Myocyte (in vitro differentiated cells): Measurements from ENCODE around the gene ST8SIA5. TPM values are rescaled to one million over a fixed set of nuclear protein-coding genes. Genes with fewer than 3 reads are reported as not detected.
A peak's percentile ranks its signal among the peaks of the same experiment; 100 is the strongest.

Experiments
- DNase-seq: peaks from one replicate; pipeline ENCODE4 v3.0.0-alpha.2; 2012; ENCODE audit warnings: low read depth
- total RNA-seq: library from RNA; depleted of rRNA; stranded (reverse); fragments of >200 nt; gene quantifications from 2 replicates; pipeline ENCODE4 v1.2.3, GENCODE V29; 2014

Gene ST8SIA5
- total RNA-seq, 1 donor from 2014 or later: 3.6 TPM

DNA sequence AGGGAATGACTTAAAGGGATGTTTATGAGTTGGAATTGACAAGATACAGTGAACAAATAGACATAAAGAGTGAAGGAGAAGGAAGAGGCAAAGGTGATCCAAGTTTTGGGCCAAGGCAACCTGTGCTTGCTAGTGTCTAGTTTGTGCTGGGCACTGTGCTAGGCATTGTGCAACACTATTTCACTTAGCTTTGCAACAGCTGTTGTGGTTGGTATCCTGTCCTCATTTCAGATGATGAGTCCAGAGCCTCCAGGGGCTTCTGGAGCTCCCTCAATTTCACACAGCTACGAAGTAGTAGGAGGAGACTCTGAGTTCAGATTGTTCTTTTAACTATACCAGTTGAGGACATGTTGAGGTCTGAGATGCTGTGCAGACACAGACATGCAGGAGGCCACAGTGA lies 81.7 kb downstream of the ST8SIA5 start:
- DNase-seq: no peak

DNA sequence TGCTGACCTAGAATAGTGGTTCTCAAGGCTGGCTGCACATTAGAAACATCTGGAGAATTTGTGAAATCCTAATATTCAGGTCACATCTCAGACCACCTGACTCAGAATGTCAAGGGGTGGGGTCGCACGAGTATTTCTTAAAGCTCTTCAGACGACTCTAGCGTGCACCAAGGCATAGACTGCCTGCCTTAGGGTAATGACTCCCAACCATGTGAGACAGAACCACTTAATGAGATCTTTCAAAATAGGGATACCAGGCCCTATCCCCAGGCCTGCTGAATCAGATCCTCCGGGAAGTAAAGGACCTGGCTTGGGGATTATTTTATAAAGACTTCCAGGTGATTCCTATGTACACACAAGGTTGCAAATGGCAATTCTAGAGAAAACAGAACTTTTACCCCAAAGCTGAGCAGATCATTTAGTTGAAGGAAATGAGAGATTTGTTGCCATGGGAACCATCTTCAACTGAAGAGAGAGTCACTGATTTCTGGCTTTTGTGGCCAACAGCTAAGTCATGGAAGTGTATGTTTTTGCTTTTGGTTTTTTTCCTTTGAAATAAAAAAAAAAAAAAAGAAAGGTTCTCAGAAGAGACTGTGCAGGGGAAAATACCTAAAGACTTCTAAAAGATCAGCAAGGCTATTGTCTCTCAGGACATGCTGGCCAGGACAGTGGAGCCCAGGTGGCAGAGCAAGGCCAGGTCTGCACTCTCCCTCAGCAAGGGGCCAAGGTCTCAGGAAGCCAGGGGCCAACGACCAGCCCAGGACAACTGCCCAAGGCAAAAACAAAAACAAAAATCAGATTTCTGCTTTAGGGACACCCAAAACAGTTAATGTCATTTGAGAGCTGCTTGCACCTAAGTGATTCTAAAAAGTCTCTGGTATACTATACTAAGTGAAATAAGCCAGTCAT lies 84.5 kb downstream of the ST8SIA5 start:
- DNase-seq: peak; percentile 57

DNA sequence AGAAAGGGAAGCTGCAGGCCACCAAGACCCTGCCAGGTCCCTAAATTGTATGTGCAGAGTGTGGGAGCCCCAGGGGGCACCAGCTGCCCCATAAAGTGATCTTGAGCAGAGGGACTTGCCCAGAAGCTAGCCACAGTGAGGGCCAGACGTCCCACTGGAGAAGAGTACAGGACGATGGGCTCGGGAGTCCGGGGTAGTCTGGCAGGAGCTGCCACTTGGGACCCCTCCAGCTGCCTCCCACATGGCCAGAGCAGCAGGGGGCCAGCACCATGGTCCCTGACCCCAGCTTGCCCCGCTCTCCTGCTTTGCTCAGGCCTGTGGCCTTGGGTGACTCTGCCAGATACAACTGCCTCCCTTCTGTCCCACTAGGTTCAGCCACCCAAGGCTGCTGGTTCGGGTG lies 88.2 kb downstream of the ST8SIA5 start:
- no peak for DNase-seq

DNA sequence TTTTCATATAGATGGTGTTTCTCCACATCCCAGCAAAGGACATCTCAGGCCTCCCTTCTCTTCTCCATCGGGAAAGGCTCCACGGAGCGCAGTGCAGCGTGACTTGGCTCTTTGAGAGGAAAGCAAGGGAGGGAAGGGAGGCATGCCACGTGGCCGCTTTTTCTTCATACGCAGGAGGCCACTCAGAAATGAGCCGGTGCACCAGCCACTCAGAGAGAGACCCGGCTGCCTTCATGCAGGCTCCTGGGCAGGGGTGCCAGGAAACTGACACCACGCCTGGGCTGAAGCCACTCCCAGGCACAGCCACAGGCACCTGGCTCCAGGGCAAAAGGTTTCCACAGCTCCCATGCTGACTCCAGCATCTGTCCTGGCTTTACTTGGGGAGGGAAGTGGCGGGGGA lies 88.7 kb downstream of the ST8SIA5 start:
- no peak for DNase-seq

DNA sequence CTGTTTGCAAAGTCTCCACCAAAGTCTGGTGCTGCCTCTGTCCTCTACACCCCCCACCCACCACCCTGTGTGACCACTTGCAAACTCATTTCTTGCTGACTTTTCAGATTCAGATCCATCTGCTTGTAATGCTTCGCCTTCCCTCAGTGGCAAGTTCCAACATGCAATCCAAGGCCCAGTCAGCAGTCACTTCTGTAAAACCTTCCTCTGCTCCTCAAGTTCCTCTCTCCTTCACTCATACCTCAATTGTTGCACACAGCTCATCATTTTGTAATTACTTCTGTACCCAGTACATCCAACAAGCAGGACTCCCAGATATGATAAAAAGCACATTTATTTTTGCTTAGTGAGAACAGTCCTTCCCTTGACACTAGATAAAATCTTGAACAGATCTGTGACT lies 93.3 kb downstream of the ST8SIA5 start:
- no peak for DNase-seq

DNA sequence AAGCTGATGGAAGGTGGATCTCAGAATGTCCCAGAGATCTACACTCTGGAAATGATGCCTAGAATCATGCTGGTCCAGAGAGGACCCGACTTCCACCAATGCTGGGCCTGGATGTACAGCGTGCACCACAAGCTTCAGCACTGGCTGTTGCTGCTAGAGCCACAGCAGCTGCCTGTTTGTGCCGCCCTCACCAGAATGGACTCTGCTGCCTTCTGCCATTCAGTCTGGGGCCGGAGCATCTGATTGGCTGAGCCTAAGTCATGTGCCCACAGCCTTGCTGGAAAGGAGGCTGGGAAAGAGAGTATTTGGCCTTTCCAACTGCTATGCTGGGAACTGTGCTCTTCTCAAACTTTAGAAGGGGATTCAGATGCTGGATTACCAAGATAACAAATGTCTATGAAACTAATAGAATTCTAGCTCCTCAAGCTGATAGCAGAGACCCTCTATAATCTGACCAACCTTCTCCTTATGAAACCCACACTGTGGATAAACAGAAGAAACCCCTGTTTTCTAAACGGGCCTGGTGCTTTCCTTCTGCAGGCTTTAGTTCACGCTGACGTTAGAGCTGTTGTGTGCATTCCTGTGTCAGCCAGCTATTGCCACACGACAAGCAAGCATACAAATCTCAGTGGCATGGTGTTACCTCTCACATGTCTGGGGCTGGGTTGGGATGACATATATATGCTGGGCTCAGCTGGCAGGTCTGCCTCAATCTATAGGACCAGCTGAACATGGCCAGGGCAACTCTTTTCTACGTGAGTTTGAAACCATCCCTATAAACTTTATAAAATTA lies 95.7 kb downstream of the ST8SIA5 start:
- peak; percentile 82 for DNase-seq

DNA sequence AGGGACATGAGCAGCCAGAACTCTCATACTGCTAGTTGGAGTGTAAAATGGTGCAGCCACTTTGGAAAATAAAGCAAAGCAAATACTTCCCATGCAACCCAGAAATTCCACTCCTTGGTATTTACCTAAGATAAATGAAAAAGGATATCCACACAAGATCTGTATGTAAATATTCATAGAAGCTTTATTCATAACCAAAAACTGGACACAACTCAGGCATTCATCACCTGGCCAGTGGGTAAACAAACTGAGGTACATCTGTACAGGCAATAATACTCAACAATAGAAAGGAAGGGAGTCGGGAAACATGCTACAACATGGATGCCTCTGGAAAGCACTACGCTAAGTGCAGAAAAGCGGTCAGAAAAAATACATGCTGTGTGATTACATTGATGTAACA lies 97.4 kb downstream of the ST8SIA5 start:
- no peak for DNase-seq

DNA sequence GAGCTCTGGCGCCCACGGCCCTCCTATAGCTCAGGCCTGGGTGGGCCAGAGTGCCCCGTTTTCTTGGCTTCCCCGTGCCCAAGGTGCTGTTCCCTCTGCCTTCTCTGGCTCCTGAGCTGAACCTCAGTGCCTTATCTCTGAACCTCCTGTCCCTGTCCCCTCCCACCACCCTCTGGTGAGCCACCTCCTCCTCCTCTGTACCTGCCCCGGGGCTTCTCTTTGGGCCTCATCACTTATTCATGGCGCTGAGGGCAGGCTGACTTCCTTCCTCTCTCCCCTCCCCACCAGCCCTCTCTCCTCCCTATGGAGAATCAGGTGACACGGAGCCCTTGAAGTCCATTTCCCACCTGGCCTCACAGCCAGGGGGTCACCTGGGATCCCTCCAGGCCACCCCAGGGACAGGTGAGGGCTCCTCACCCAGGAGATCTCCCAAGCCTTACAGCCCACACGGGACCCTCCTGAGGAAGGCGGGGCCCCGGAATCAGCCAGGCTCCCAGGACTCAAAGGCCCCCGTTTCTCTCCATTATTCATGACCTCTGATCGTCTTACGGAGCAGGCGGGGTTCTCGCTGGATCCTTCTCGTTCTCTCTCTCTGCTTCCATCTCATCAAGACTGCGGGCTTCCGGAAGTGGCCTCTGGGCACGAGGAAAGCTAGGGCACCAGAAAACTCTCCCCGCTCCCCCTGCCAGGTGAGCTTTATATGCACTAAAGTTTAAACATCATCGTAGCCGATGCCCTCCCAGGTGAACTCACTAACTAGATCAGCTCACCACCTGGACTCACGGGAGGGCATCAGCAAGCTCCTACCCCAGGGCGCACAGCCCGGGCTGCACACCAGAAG lies 99.5 kb downstream of the ST8SIA5 start, which contains the start of gene LOXHD1:
Gene LOXHD1, minus strand, starts transcription at position 106 of the 841 bp plus-strand sequence. CDS start 187 bp downstream, outside the sequence.
- DNase-seq: no peak

DNA sequence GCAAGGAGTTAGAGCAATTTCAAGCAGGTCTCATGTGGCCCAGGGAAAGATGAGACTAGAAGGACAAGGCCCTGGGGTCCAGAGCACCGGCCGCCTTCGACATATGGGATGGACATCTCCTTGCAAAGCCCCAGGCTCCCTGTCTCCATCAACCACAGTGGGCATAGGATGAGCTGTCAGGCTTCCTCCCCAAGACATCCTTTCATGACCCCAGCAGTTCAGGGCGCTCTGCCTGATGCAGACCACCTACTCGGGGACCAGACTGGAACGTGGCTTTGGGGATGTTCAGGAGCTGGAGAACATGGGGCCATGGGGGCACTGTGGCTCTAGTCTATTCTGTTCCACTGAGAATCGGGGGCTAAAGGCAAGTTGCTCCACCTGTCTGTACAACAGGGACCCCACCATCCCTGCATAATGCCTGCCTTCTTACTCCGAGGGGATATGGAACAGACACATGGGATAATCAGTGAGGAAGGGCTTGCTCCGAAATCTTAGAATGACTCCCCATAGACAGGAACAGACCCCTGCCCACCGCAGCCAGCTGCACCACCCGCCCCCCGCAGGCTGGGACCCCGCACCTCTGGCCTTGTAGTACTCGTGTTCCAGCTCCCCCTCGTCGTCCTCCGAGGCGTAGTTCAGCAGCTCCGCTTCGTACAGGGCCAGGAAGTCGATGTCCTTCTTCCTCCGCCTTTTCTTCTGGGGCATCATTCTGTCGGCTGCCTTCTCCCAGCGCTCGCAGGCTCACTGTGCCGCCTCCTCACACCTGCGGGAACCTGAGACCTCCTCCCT lies 100.3 kb downstream of the ST8SIA5 start:
- DNase-seq: no peak

DNA sequence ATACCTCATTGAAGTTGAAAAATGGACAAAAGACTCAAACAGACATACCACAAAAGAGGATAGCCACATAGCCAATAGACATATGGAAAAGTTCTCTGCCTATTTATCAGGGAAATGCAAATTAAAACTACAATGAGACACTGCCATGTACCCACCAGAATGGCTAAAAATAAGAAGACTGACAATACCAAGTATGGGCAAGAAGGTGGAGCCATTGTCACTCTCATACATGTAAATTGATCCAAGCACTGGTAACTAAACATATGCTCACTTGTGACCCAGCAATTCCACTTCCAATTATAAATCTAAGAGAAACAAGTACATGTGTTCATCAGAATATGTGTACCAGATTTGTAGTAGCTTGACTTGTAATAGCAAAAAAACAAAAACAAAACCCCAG lies 104.5 kb downstream of the ST8SIA5 start:
- no peak for DNase-seq

DNA sequence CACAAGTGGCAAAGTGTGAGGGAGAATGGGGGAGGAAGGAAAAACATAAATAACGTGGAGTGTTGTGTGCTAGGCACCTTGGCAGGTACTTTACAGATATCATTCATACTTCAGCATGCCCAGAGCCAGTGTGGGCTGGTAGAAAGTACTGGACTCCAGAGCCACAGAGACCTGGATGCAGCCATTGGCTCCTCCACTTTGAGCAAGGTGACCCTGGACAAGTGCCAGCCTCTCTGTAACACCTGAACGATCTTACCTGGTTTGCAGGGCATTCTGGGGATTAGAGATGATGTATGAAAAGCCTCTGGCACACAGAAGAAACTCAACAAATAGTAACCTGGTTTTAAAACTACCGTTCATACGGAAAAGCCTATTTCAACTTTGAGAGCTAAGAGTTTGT lies 106.2 kb downstream of the ST8SIA5 start:
- DNase-seq: no peak

DNA sequence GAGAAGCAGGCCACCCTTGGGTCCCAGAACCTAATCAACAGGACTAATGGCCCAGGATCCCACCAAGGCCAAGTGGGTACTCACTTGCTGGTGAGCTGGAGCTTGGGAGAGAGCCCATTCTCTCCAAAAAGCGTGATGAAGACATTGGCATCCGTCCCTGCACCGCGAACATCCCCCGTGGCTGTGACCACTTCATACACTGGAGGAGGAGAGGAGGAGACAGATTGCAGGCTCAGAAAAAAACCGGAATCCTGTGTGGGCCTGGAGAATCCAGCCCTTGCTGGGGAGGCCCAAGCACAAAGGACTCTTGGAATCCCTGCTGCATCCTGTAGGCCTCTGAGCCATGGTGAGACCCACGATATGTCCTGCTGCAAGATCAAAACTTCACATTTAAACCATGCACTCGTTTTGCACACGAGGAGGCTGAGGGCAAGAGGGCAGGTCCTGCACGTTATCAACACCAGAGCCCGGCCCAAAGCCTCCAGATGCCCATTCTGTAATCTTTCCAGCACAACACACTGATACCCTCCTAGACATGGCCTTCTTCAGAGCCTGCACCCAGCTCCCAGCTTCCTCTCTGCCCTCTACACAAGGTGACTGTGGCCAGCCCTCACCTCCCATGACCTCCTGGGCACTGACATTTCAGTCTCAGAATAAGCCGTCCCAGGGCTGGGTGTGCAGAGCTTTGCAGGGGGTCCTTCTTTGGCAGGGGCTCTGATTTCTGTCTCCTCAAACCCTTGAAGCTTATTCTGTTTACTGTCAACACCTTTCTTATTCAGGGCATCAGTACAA lies 107.6 kb downstream of the ST8SIA5 start:
- no peak for DNase-seq

DNA sequence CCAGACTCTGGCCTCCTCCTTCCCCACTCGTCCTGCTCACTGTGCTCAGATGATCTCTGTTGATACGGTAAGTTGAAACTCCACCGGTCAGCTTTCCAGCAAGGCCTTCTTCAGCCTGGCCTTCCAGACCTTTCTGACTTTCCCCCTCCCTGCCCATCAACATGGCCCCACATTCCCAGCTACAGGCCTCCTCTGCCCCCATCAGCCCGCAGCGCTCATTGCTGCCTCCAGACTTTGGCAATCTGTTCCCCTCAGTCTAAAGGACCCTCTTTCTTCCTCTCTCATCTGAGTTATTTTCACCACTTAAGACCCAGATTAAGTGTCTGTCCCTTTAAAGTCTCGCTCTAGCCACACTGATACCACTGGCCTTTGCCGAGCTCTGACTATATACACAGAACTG lies 110.4 kb downstream of the ST8SIA5 start:
- DNase-seq: no peak

DNA sequence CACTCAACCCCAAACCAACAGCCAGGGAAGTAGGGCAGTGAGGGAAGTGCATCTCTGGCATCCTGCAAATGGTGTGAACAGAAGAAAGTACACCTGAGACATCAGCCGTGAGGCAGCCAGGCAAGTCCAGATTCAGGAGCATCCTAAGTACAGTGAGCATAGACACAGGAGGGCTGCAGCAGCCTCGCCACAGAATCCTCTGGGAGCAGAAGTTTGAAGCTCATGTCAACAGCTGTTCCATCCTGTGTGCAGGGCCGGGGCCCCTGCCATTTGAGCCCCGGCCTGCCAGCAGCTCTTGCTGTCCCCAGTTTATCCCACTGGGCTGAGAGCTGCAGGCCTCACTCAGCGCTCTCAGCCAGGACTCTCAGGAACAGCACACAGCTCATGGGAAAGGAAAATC lies 114.3 kb downstream of the ST8SIA5 start:
- peak; percentile 22 for DNase-seq

DNA sequence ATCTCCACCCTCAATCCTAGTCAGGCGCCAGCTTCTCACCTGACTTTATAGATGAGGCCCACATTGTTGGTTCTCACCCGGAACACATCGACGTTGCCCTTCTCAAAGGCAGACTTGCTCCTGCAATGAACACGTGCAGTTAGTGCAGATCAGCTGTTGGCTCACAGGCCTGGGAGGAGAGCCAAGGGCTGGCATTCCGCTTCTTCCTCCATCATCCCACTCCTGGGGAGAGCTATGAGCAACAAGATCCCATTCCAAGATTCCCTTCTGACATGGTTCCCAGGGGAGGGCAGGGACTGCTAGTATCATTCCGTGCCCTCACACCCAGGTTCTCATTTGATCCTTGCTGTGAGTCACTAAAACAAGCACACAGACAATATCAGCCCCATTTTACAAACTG lies 114.9 kb downstream of the ST8SIA5 start:
- DNase-seq: peak; percentile 65

DNA sequence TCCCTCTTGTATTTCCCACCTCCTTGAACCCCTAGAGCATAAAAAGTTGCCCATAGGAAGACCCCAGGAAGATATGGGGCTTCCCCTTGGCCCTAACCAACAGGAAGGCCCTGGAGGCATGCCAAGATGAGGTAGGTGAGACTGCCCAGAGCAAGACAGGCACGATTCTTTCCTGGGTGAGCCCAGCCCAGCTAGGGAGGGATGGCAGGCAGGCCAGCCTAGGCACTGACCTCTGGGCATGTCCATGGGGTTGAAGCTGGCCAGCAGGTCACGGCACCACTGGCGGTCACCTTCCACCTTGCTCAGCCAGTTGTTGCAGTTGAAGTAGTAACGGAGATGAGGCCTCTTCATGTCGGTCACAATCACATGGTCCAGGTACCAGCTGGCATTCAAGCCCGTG lies 117.5 kb downstream of the ST8SIA5 start:
- DNase-seq: no peak

DNA sequence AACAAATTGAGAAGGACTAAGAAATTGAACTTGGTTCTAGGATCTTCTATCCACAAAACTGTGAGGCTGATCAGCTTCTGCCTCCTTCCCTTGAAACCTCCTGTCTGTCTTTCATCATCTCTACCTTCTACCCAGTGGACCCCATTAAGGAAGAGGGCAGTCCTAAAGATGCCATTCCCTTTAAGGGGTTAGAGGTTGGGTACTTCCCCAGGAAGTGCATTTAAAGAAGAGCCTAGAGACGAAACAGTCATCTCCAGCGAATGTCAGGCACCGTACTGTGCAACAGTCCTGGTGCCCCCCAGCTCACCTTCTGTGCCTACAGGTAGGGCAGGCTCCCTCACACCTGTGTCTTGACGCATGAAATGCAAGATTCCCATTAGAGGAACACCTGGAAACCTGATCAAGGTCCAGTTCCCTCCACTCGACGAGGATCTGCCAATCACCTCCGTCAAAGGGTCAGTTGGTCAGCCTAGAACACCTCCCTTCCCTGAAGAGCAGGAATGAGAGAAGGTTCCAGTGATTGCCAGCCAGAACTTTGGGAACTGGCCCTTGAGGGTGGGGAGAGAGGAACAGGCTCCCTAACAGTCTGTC lies 120.7 kb downstream of the ST8SIA5 start:
- no peak for DNase-seq

DNA sequence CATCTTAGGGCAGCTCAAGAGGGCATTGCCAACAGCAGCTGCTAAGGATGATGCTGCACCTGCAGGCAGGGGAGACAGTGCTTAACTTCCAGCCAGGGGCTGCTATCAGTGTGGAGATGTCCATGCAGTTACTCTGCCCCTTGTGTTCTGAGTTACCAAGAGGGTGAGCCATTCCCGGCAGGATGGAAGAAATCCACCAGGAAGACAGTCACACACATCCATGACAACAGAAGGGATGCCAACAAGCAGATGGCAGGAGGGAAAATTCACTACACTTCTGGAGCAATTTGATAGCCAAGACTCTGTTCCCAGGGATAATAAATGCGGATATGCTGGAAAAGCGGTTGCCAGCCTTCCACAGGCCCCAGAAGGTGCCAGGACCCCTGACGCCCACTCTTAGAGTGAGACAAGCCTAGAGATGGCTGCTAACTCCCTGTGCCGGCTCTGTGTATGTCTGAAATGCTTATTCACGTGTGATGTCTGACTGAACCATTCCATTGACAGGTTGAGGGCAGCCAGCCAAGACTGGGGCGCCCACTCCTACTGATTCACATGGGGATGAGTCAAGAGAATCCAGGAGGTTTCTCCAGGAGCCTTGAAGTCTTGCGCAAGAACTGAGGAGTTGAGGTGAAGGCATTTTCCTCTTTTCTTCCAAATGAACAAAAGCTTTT lies 124.3 kb downstream of the ST8SIA5 start:
- no peak for DNase-seq

DNA sequence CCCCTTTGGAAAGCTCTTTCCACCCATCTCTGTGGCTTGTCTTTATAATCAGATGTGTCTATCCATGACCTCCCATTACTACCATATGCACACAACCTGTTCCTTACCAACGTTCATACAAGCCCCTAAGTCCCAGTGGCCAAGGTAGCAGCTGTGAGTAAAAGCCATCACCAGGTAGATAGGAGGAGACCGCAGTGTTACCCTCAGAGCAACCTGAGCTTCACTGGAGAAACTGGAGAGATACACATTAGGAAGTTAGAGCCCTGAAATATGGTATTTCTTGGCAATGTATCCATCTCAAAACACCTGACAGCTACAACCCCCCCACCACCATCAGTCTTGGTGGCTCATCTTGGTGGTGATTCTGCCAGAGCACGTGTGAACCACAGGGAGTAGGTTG lies 125.9 kb downstream of the ST8SIA5 start:
- DNase-seq: no peak
